Right lobe of liver (tissue), 4 donors: Measurements from ENCODE around the gene TRAK2.
A peak's percentile ranks its signal among the peaks of the same experiment; 100 is the strongest.

ENCODE experiments used
- POLR2A ChIP-seq: fragments of 450-650 bp; IDR thresholded peaks from one replicate; pipeline ENCODE4 v1.6.1; 2017; ENCODE audit warnings: antibody characterized with exemption, mild to moderate bottlenecking
- TF ChIP-seq, protein P1 (sequence below), 4 donors: fragments of 200-600 bp in 3 of 4; fragments of 450-650 bp in 1 of 4; IDR thresholded peaks; one replicate each; pipeline versions ENCODE4 v1.5.1 to v1.8.0; 2016 to 2022; ENCODE audit warnings: antibody characterized with exemption in 4 of 4, mild to moderate bottlenecking in 2 of 4
- donor health status: DM: no; HTN: no; CAD: no.
- donor health status: DM: no; HTN: no; CAD: no.
- donor health status: DM: no; HTN: yes; CAD: no.

GRCh38 chr2:201451292-201452057, at the start of gene TRAK2, which contains the start of gene STRADB:
- TF ChIP-seq, protein P1, sequence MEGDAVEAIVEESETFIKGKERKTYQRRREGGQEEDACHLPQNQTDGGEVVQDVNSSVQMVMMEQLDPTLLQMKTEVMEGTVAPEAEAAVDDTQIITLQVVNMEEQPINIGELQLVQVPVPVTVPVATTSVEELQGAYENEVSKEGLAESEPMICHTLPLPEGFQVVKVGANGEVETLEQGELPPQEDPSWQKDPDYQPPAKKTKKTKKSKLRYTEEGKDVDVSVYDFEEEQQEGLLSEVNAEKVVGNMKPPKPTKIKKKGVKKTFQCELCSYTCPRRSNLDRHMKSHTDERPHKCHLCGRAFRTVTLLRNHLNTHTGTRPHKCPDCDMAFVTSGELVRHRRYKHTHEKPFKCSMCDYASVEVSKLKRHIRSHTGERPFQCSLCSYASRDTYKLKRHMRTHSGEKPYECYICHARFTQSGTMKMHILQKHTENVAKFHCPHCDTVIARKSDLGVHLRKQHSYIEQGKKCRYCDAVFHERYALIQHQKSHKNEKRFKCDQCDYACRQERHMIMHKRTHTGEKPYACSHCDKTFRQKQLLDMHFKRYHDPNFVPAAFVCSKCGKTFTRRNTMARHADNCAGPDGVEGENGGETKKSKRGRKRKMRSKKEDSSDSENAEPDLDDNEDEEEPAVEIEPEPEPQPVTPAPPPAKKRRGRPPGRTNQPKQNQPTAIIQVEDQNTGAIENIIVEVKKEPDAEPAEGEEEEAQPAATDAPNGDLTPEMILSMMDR (IDR thresholded peaks at IDR 0.05): peak in 2 of 4 donors; percentile 11 to 52
- TF ChIP-seq POLR2A: peak; percentile 88
